Activated T-helper 9 cell treated with anti-CD3 and anti-CD28 coated beads, Interleukin-2, amount 50 U/mL, for 16 hours (primary cell): Measurements from ENCODE around the gene ZC2HC1B.

ENCODE experiments used
- DNase-seq: peaks from one replicate; pipeline ENCODE4 v3.0.0-alpha.2; 2020; ENCODE audit warnings: low read depth

ZC2HC1B gene

GRCh38 chr6:143961886-143962878 lies 97.9 kb downstream of the ZC2HC1B start:
- DNase-seq = no peak

- DNase-seq = no peak
These were observed 99.1 kb downstream of the ZC2HC1B start for GRCh38 chr6:143963158-143963919.

DNA sequence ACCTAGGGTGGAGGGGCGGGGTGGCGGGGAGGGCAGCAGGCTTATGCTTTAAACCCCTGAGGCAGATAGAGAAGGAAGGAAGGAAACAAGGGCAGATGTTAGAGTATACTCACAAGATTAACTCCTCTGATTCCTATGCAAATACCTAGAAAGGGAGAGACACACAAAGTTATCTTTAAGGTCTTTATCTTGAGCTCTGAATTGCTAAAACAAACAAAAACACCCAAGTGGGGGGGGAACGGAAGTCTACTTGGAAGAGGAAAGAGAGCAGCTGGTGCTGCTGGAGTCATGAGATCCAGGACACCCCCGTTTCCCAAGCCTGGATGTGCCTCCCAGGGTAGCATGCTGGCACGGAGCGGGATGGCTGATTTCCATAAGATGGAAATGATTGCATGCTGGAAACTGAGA lies 100.4 kb downstream of the ZC2HC1B start:
- DNase-seq = no peak

DNA sequence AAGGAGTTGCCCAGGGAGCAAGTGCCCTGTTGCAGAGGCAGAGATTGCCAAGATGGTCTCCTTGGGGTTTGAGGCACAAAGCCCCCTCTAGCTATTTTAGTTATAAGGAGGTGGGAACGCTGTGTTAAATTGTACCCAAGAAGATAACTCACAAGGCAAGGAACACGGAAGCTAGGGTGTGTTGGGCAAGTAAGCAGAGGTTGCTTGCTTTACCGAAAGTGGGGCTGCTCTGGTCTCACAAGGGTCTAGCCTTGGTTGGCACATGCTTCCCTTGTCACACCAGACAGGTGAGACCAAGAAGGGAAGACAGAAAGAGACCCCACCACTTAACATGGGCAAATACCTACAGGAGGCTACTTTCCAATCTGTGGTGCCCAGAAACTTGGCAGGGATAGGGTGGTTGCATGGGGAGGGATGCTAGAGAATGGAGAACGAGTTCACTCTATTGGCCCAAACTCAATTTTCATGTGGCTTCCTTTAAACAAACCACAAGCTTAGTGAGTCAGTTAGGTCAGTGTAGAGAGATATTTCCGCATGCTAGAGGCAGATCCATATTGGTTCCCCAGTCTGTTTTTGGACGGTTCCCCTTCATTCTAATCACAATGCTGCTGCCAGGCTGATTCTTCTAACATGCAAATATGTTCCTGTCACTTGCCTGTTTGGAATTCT lies 101.4 kb downstream of the ZC2HC1B start:
- no peak for DNase-seq

DNA sequence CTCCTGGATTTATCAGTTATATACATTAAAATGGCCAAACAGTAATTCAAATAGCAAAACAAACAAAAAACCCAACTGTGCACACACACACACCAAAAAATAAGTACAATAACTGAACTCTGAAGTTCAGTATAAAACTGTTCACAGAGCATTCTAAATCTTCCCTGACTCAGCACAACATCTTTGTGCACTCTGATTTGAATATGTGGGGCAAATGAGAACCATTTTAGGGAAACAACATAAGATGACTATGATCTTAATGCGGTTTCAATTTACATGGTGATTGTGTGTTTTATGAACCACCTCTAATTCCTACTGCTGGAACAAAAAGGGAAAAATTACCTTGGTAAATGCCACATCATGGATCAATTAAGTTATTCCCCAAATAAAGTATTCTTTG lies 102.0 kb downstream of the ZC2HC1B start:
- DNase-seq = no peak

DNA sequence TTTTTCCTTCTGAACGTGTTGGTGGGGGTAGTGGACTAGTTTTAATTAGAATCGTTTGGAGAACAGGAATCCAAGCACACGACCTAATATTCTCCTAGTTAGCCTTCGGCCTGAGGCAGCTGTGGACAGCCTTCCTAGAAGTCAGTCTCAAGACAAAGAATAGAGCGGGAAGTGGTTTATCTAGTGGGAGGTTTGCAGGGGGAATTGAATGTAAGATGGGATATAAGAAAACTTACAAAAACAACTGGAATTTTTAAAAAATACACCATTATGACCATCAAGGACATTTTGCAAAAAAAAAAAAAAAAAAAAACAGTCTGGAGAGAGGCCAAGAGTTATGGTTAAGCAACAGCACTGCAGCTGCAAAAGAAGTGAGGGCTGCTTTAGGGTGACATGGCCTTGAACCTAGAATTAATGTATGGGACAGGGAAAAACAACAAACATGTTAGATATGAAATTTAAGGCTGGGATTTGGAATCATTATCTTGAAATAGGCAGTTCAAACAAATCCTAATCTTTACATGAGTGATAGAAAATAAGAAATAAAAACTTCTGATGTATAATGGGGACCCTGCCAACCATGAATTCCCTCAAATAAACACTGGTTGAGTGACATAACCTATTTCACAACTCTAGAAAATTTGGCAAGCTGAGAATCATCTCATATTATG lies 103.6 kb downstream of the ZC2HC1B start:
- no peak for DNase-seq

- no peak for DNase-seq
These were observed 104.8 kb downstream of the ZC2HC1B start for GRCh38 chr6:143969077-143969476.

DNA sequence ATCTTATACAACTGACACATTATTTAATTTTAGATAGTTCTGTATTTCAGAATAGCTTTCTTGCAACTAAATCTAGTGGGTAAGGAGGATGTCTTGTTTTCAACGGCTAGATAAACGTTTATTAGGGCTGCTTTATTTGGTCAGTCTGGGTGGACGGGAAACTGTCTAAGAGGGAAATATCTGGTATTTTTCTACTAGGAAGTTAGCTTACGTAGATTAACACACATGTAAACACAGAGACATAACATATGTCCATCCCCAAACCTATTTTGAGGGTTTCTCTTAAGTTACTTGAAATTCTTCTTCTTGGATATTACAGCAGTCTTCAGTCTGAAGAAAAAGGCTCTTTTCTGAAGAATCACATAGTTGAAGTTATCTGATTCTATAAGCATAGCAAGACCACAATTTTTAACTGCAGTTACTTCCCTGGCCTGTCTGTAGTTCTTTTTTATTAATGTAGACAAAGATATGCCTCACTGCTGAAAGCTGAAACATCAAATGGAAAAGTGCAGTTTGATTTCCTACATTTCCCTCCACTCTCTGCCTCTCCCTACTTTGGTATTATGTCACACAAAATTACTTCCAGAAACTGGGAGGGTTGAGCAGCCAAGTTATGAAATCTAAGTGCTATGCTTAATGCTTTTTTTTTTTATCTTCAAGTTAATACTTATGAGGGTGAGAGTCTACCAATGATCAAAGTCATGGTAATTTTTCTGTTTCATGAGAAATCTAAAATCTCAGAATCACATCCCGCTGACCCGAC lies 106.4 kb downstream of the ZC2HC1B start:
- DNase-seq = no peak

DNA sequence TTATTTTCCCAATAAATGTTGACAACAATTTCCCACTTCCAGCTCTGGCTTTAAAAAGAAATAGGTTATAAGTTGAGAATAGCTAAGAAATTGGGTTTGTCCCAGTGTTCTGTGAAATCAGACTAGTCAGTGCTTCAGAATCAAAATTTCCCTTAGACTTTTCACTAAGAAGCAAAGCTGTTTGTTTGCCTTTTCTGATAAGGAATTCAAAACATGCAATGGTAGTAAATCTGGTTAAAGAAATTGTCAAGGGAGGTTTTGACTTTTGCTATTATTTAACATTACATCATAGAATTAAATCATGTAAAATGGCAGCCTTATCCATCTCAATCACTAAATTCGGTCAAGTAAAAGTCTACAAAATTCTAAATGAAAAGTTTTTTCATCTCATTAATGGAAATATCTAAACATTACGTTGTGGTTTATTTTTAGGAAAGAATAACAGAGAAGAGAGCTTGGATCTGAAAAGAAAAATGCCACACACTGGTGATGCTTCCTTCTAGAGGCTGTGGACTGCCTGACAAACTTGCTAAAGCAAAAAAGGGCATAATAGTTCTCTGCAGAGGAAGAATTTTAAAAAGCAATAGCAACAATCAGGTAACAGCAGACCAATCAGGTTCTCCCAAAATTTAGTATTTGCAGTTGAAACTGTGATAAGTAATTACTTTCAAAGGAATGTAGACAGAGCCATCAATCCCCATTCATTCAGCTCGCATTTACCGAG lies 107.4 kb downstream of the ZC2HC1B start:
- DNase-seq = no peak

GRCh38 chr6:143973097-143973966 lies 109.1 kb downstream of the ZC2HC1B start:
- DNase-seq = no peak

- DNase-seq = no peak
These were observed 109.8 kb downstream of the ZC2HC1B start for GRCh38 chr6:143974089-143974488.

- DNase-seq = no peak
These were observed 112.6 kb downstream of the ZC2HC1B start for GRCh38 chr6:143976806-143977349.

- DNase-seq = no peak
These were observed 116.6 kb downstream of the ZC2HC1B start for GRCh38 chr6:143980921-143981320.

DNA sequence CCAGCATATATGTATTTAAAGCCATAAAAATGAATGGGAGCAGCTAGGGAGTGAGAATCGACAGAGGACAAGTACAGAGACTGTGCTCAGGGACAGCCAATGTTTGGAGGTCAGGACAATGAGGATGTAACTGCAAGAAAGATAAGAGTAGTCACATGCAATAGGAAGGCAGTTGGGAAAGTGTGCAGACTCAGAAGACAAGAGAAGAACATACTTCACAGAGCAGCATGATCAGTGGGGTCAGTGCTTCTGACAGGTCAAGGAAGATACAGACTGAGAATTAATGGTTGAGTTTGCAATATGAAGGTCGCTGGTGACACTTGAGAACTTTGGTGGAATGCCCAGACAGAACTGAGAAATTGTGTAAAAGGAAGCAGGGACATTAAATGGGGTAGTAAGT lies 118.7 kb downstream of the ZC2HC1B start:
- no peak for DNase-seq

DNA sequence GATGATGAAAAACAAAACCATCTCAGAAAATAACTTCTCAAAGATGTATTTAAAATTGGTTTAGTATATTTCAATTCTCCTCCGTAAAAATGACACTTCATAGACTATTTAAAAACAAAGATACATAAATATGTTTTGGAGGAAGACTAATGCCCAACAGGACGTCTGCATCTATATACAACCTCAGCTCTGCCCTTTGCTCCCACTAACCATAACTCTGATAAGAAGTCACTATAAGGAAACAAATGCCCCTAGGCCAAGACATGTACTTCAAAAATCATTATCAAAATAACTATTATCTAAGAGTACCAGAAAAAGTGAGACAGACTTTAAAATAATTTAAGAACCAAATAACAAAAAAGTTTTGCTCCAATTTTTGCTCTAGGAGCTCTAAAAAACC lies 120.4 kb downstream of the ZC2HC1B start:
- no peak for DNase-seq

- no peak for DNase-seq
These were observed 122.3 kb downstream of the ZC2HC1B start for GRCh38 chr6:143986463-143987065.
